Ishikawa (cell line): Measurements from ENCODE around the gene PARP9.

ENCODE experiments used
- EGR1 ChIP-seq: IDR thresholded peaks from 2 replicates; pipeline ENCODE4 v1.6.1; 2012
- EP300 ChIP-seq: IDR thresholded peaks from 2 replicates; pipeline ENCODE4 v1.6.1; 2012; ENCODE audit warnings: borderline replicate concordance
- NFIC ChIP-seq: IDR thresholded peaks from 2 replicates; pipeline ENCODE4 v1.6.1; 2012
- YY1 ChIP-seq: IDR thresholded peaks from 2 replicates; pipeline ENCODE4 v1.6.1; 2012; ENCODE audit warnings: low read depth
- TF ChIP-seq, protein P1 (sequence below): IDR thresholded peaks from 2 replicates; pipeline ENCODE4 v1.6.1; 2012
- TF ChIP-seq, protein P2 (sequence below): IDR thresholded peaks from 2 replicates; pipeline ENCODE4 v1.6.1; 2012; ENCODE audit warnings: low read depth, mild to moderate bottlenecking
- TF ChIP-seq, protein P3 (sequence below): IDR thresholded peaks from 2 replicates; pipeline ENCODE4 v1.6.1; 2012

DNA sequence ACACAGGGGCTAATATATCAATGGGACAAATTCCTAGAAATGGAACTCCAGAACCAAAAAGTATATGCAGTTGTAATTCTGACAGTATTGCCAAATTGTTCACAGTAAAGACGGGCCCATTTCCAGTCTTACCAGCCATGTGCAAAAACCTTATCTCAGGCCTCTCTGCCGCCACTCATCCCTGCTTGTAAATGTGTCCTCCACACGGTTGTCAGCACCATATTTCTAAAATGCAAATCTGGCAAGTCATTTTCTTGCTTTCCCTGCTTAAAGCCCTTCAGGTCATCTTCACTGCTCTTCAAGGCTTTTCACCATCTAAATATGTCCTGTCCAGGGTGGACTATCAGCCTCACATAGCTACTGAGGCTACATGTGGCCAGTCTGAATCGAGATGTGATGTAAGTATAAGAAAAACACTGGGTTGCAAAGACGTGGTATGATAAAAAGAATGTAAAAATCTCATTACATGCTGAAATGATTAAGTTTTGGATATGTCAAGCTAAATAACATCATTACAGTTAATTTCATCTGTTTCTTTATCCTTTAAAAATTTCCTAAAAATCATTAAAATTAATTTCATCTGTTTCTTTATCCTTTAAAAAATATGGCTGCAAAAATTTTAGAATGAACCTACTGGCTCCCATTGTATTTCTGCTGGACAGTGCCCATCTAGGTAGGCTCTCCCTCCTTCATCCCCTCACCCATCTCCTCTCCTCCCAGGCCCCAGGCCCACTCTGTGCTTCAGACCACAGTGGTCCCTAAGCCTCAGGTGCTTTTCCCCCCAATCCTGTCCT lies 980 bp downstream of the PARP9 start:
- TF ChIP-seq EP300 (no peak), YY1 (no peak), EGR1 (no peak), NFIC (no peak)
- TF ChIP-seq, protein P1, sequence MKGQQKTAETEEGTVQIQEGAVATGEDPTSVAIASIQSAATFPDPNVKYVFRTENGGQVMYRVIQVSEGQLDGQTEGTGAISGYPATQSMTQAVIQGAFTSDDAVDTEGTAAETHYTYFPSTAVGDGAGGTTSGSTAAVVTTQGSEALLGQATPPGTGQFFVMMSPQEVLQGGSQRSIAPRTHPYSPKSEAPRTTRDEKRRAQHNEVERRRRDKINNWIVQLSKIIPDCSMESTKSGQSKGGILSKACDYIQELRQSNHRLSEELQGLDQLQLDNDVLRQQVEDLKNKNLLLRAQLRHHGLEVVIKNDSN, result no peak
- TF ChIP-seq, protein P2, sequence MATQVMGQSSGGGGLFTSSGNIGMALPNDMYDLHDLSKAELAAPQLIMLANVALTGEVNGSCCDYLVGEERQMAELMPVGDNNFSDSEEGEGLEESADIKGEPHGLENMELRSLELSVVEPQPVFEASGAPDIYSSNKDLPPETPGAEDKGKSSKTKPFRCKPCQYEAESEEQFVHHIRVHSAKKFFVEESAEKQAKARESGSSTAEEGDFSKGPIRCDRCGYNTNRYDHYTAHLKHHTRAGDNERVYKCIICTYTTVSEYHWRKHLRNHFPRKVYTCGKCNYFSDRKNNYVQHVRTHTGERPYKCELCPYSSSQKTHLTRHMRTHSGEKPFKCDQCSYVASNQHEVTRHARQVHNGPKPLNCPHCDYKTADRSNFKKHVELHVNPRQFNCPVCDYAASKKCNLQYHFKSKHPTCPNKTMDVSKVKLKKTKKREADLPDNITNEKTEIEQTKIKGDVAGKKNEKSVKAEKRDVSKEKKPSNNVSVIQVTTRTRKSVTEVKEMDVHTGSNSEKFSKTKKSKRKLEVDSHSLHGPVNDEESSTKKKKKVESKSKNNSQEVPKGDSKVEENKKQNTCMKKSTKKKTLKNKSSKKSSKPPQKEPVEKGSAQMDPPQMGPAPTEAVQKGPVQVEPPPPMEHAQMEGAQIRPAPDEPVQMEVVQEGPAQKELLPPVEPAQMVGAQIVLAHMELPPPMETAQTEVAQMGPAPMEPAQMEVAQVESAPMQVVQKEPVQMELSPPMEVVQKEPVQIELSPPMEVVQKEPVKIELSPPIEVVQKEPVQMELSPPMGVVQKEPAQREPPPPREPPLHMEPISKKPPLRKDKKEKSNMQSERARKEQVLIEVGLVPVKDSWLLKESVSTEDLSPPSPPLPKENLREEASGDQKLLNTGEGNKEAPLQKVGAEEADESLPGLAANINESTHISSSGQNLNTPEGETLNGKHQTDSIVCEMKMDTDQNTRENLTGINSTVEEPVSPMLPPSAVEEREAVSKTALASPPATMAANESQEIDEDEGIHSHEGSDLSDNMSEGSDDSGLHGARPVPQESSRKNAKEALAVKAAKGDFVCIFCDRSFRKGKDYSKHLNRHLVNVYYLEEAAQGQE, result no peak
- TF ChIP-seq, protein P3, sequence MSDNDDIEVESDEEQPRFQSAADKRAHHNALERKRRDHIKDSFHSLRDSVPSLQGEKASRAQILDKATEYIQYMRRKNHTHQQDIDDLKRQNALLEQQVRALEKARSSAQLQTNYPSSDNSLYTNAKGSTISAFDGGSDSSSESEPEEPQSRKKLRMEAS, result no peak
